H7 (cell line): Measurements from ENCODE around the gene CAVIN2. TPM values are rescaled to one million over a fixed set of nuclear protein-coding genes. Genes with fewer than 3 reads are reported as not detected.

Experiments used
- total RNA-seq: library from RNA; depleted of rRNA; stranded (reverse); fragments of >200 nt; shearing (Covaris generic); gene quantifications from 2 replicates; pipeline ENCODE4 v1.2.3, GENCODE V29; 2014; rRNA removed

Gene CAVIN2
- total RNA-seq, 1 experiment from 2014 or later, result 0.03 TPM

Other genes starting within 250 kb of the CAVIN2 start
- gene NABP1, start 169.0 kb downstream of the CAVIN2 start, total RNA-seq, result 2.3 and 3.7 TPM in 2 replicates